HG03565 (cell line): ENCODE data around the gene CCDC92.

ENCODE experiments used
- ATAC-seq: cut with Tn5 transposase; IDR thresholded peaks from one replicate; pipeline ENCODE4 v1.9.1; 2021; ENCODE audit warnings: mild to moderate bottlenecking, moderate library complexity; ENCODE audit not compliant: unreplicated experiment

The CCDC92 gene

DNA sequence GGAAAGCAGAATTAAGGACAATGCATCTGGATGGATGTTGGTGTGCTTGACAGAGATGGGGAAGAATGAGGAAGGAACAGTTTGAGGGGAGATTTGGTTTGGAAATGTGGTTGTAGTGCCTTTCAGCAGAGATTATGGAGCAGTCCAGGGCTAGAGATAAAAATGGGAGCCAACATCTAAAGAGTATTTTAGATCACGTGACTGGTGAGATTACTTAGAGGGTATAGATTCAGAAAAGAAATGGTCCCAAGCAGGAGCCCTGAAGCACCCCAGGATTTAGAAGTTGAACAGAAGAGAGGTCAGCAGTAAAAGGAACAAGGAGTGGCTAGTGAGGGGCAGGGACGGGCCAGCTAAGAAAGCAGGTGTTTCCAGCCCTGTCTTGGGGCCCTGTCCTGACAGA is 30.0 kb upstream of the CCDC92 start:
- ATAC-seq, result no peak

DNA sequence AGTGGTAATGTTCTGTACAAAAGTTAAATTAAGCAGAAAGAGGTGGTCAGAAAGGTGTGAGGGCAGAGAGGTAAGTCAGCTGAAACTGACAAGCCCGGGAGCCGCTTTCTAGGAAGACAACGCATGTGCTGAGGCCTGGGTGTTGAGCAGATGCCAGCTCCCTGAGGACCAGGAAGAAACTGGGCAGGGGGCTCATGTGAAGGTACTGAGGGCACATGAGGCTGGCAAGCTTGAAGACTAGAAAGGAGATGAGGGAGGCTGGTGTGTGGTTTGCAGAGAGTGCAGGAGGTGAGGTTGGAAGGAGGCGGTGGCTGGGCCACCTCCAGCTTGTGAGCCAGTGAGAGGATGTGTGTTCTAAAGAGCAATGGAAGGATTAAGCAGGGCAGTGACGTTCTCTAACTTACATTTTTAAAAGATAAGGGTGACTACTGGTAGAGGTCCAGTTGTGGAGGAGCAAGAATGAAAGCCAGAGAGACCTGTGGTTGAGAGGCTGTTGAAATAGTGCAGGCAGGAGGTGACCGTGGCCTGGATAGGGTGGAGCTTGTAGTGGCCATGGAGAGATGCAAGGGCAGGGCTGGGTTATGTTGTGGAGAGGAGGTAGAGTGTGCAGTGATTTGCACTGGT is 29.5 kb upstream of the CCDC92 start:
- ATAC-seq, result no peak

DNA sequence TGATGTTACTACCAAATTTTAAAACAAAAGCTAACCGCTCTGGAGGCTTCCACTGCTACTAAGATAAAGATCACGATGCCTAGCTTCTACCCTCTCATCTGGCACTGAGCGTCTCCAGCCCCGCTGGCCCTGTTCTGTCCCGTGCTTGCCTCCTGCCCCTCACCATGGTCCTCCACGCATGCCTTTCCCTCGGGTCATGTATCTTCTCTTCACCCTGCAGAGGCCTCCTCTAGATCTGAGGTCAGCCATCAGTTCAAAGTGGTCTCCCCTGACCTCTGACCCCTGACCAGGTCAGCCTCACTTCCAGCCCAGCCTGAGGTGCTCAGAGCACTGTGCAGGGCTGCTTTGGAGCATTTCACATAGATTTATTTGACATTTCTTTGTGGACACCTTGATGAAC is 28.7 kb upstream of the CCDC92 start:
- ATAC-seq, result no peak

DNA sequence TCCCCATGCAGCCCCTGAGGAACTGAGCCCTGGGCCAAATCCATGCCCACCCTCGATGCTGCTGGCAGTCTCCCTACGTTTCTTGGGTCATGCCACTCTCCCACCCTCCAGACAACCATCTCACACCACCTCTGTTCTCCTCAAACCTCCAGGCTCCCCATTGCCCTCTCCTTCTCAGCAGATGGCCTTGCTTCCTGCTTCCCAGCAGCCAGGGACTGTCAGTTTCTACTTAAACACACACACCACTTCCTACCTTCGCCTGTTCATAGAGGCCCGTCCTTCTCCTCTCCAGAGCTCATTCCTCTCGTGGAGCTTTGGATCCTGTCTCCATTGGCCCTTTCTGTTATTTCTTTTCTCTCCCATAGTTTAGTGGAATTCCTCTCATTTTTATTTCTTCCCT is 27.5 kb upstream of the CCDC92 start:
- ATAC-seq, result no peak

DNA sequence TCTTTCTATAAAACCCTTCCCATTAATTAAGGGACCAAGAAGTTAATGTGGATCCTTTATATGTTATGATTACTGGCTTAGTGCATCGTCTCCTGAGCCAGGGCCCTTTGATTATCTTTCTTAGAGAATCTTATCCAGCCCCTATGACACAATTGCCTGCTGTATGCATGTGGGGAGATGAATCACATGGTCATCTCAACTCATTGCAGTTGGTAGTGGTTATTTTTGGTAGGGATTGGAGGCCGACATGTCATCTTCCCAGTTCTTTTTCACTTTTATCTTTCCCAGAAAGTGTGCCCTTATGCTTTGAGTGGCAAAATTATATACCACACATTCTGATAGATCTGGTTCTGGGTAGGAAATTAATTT is 26.3 kb upstream of the CCDC92 start:
- no peak for ATAC-seq

- no peak for ATAC-seq
Measured at GRCh38 chr12:123998344-123998990, 25.8 kb upstream of the CCDC92 start.

- ATAC-seq, result no peak
Measured at GRCh38 chr12:123997908-123998307, 25.3 kb upstream of the CCDC92 start.

DNA sequence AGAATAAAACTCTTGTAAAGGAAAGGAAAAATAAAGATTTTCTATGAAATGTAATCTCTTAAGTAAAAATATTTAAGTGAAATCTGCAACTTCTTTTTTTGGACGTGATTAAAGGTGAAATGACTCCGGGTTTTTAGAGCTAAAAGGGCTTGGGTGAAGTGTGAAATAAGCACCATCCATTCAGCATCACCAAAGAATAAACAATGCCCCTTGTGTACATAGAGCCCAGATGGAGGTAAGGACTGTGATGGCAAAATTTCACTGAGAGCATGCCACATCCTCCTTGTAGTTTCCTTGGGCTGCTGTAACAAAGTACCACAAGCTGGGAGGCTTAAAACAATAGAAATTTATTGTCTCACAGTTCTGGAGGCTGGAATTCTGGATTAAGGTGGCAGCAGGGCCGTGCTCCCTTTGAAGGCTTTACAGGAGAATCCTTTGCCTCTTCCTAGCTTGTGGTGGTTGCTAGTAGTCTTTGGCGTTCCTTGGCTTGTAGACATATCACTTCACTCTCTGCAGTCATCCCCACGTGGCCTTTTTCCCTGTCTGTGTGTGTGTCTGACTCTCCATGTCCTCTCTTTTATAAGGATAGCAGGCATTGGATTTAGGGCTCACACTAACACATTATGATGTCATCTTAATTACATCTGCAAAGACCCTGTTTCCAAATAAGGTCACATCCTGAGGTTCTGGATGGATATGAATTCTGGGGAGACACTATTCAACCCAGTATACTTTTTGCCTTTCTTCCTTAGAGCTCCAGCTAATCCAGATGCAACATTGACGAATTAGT is 24.6 kb upstream of the CCDC92 start:
- no peak for ATAC-seq

- no peak for ATAC-seq
Measured at GRCh38 chr12:123996581-123996980, 23.9 kb upstream of the CCDC92 start.

DNA sequence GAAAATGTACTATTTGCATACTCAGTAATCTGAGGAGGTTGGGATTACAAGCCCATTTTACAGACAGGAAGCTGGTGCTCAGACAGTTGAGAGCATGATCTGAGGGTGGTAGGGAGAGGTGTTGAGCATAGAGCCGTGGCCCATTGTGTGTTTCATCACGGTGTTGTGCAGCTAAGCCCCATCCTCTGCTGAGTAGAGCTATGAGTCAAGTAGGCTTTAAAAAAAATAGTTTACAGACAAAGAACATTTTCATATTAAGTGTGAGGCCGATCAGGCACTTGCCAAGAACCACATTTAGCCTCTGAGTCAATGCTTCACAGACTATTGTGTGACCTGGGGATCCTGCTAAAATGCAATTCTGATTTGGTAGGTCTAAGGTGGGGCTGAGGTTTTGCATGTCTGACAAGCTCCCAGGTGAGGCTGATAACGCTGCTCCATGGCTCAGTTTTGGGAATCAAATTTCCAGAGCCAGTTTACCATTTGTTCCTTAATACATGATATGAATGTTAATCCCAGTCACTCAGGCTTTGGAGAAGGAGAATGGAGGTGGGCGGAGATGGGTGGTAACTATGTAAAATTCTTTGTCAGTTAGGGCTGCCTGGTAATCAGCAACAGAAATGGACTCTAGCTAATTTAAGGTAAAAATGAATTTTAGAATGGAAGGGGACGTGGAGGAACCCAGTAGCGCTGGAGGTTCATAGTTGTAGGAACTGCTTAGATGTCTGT is 22.6 kb upstream of the CCDC92 start:
- no peak for ATAC-seq

GRCh38 chr12:123992118-123992825 is 19.6 kb upstream of the CCDC92 start:
- no peak for ATAC-seq

DNA sequence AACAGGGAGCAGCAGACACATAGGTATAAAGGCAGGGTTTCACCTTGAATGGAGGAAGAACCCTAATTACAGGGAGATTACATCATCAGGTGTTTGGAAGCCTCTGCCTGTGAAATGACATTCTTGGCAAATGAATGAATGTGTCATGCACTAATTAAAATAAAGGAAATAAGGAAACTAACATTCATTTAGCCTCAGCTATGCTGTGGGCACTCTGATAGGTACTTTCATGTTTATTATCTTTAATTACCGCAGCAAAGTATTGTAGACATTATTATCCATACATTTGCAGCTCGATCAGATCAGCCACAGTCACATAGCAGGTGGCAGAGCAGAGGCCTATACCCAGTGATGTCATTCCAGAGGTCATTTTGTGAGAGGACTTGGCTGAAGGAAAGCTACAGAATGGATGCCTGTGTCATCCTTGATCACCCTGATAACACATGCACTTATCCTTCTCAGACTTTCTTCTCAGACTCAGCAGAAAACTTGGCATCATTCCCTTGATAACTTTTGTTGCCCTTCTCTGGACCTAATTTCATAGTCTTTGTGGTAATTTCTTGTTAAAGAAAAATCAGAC is 18.8 kb upstream of the CCDC92 start:
- no peak for ATAC-seq

DNA sequence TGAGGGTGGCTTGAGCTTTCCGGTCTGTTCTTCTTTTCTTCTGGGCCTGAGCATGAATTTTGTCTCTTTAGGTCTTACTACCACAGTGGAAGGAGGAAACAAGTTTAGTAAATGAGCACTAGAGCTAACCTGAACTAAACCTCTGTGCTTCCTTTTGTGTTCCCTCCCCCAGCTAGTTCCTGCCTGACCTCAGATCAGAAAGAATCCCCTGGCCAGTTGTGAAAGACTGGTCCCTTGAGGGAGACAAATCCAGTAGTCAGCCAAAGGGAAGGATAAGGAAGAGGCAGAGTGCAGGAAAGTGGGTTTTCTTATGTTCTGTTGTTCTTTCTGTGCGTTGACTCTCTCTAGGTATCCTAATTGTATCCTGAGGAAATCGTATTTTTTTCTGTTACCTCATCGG is 17.9 kb upstream of the CCDC92 start:
- no peak for ATAC-seq

DNA sequence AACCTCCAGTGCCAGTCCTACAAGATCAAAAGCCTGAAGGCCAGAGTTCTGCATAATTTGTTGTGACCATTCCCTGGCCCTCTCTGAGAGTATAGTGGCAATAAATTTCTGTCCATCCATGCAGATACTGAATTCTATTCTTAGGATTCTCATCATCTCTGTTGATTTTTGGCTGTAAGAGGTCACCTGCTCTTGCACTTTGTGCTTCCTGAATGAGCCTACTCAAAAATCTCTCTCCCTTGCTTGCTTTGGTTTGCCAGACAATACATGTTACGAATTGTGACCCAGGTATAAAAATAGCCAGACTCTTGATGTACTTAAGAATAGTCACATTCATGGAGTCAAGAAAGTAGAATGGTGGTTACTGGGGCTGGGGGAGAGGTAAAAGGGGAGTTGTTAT is 17.1 kb upstream of the CCDC92 start:
- no peak for ATAC-seq

DNA sequence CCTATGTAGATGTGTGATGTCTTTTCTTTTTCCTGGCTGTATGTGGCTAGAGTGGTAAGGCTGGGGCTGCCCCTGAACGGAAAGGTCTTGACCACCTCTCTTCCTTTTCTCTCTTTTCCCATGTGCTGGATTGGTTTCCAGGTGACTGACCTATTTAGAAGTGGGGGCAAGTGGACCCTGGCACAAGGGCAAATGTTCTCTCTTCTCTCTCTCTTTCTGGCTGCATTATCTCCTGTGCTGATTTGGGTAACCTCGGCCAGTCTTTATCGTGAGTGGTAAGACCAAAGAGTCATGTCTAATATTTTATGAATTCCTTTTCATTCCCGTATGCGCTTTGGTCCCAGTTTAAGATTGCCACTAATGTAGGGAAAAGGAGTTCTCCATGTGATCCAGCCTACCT is 16.5 kb upstream of the CCDC92 start:
- ATAC-seq, result no peak

DNA sequence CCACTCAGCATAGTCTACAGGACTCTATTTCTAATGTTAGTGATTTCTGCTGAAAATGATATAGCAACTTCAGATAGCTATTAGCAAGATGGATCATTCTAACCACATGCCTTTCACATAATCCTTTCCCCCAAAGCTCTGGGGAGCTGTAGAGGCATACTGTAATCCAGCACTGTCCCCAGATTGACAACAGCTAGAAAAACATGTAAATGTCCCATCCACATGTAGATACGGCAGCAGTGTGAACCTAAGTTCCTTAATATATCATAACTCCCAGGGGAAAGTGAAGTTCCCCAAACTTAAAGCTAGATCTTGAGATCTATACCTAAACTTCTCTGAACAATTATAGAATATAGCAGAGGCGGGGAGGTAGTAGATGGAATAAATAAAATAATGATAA is 14.4 kb upstream of the CCDC92 start:
- ATAC-seq, result no peak

DNA sequence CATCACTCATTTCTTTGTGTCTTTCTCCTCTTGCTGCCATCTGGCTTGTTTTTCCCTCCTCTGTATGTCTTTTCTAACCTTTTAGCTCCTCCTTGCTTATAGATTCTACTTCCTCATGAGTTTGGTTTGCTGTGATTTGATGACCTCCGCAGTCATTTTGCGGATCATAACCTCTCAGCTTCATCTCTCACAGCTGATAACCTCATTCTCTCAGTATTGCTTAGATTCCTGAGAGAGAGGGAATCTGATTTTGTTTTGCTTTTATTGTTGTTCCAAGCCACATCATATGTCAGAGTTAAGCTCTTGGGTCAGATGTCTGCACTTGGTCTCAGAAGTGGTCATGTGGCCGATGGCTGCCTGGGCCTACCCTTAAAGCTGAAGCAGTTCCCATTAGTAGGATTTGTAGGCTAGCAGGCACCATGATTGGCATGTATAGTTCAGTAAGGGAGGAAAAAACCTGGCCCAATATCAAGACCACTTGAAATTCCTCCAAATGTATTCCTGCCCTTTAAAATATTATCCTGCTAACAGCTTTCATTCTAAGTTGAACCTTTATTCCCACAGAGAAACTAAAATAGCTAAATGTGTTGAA is 13.8 kb upstream of the CCDC92 start:
- no peak for ATAC-seq

GRCh38 chr12:123984903-123985302 is 12.3 kb upstream of the CCDC92 start:
- ATAC-seq, result no peak

- ATAC-seq, result no peak
Measured at GRCh38 chr12:123983822-123984485, 11.3 kb upstream of the CCDC92 start.

DNA sequence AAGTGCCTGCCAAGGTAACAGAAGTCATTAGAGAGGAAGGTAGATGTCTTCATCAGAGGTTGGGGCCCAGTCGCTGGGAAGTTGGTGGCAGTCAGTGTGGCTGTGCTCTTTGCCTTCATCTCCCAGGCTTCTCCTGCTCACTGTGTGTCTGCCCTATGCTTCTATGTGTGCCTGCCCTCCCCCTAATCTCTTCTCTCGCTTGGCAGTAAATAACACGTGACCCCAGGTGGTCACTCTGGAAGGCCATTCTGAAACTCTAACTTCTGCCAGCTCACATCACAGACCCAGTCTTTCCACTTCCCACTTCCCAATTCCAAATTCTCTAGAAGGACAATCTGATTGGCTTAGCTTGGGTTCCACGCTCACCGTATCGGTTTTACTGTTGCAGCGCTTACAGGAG is 9.6 kb upstream of the CCDC92 start:
- ATAC-seq, result no peak
